H1 (cell line): ENCODE results near the gene ATP11A. TPM values are rescaled to one million over a fixed set of nuclear protein-coding genes. Genes with fewer than 3 reads are reported as not detected.

ENCODE experiments used
- CBX8 ChIP-seq: fragments of 300-800, 300-1000 bp; sonication (generic); IDR thresholded peaks from 2 replicates; pipeline ENCODE4 v1.7.1; 2016; ENCODE audit warnings: low read depth, low read length, borderline replicate concordance
- CEBPB ChIP-seq: IDR thresholded peaks from 2 replicates; pipeline ENCODE4 v1.6.1; 2012; ENCODE audit warnings: low read depth, low read length
- KDM4A ChIP-seq: IDR thresholded peaks from one replicate; pipeline ENCODE4 v1.7.1; 2012; ENCODE audit warnings: low read depth, mild to moderate bottlenecking, moderate library complexity, low read length, inconsistent platforms; ENCODE audit not compliant: severe bottlenecking
- NRF1 ChIP-seq: IDR thresholded peaks from 2 replicates; pipeline ENCODE4 v1.6.1; 2011; ENCODE audit warnings: mild to moderate bottlenecking, low read depth, low read length, improper control_type of control experiment
- RBBP5 ChIP-seq: IDR thresholded peaks from 2 replicates; pipeline ENCODE4 v1.7.1; 2012; ENCODE audit warnings: low read depth, mild to moderate bottlenecking, inconsistent platforms, low read length, moderate library complexity, borderline replicate concordance
- SP2 ChIP-seq: IDR thresholded peaks from 2 replicates; pipeline ENCODE4 v1.6.1; 2012; ENCODE audit warnings: mild to moderate bottlenecking, low read length, inconsistent platforms
- TCF12 ChIP-seq: IDR thresholded peaks from 2 replicates; pipeline ENCODE4 v1.6.1; 2011; ENCODE audit warnings: low read depth, mild to moderate bottlenecking, low read length
- polyA plus RNA-seq, 7 experiments: library from polyadenylated mRNA; depleted of rRNA in 3 of 7; stranded (reverse) in 5 of 7; unstranded in 2 of 7; fragments of >200 nt in 5 of 7; fragments of 200-250 nt in 2 of 7; gene quantifications; 1 replicate in 5 of 7; 2 replicates in 1 of 7; 4 replicates in 1 of 7; pipeline versions ENCODE4 v1.2.1 to v1.2.3, GENCODE V29; 2011 to 2013; ENCODE audit warnings: missing spikeins in 2 of 7, mixed read lengths in 2 of 7
- total RNA-seq: library from RNA; stranded (reverse); fragmentation: NEBNext Ultra II Directional; extraction: Animal tissue kit (Norgen Biotek cat#: 25700); gene quantifications from 2 replicates; pipeline ENCODE4 v1.2.1, GENCODE V29; 2021
- TF ChIP-seq, protein P1 (sequence below): fragments of 300-600 bp; sonication (generic); IDR thresholded peaks from 2 replicates; pipeline ENCODE4 v1.7.1; 2012; ENCODE audit warnings: low read length, moderate library complexity, mild to moderate bottlenecking, inconsistent platforms; ENCODE audit not compliant: insufficient replicate concordance
- TF ChIP-seq, protein P2 (sequence below): IDR thresholded peaks from 2 replicates; pipeline ENCODE4 v1.6.1; 2011; ENCODE audit warnings: low read depth, mild to moderate bottlenecking, low read length; ENCODE audit not compliant: insufficient read depth

ATP11A gene
- total and polyA plus RNA-seq, 2 of the 8 experiments (the other 6 are each of a cell fraction or from before 2014, with no cell fraction given): 28.8 to 72.9 TPM

- TF ChIP-seq, protein P1, sequence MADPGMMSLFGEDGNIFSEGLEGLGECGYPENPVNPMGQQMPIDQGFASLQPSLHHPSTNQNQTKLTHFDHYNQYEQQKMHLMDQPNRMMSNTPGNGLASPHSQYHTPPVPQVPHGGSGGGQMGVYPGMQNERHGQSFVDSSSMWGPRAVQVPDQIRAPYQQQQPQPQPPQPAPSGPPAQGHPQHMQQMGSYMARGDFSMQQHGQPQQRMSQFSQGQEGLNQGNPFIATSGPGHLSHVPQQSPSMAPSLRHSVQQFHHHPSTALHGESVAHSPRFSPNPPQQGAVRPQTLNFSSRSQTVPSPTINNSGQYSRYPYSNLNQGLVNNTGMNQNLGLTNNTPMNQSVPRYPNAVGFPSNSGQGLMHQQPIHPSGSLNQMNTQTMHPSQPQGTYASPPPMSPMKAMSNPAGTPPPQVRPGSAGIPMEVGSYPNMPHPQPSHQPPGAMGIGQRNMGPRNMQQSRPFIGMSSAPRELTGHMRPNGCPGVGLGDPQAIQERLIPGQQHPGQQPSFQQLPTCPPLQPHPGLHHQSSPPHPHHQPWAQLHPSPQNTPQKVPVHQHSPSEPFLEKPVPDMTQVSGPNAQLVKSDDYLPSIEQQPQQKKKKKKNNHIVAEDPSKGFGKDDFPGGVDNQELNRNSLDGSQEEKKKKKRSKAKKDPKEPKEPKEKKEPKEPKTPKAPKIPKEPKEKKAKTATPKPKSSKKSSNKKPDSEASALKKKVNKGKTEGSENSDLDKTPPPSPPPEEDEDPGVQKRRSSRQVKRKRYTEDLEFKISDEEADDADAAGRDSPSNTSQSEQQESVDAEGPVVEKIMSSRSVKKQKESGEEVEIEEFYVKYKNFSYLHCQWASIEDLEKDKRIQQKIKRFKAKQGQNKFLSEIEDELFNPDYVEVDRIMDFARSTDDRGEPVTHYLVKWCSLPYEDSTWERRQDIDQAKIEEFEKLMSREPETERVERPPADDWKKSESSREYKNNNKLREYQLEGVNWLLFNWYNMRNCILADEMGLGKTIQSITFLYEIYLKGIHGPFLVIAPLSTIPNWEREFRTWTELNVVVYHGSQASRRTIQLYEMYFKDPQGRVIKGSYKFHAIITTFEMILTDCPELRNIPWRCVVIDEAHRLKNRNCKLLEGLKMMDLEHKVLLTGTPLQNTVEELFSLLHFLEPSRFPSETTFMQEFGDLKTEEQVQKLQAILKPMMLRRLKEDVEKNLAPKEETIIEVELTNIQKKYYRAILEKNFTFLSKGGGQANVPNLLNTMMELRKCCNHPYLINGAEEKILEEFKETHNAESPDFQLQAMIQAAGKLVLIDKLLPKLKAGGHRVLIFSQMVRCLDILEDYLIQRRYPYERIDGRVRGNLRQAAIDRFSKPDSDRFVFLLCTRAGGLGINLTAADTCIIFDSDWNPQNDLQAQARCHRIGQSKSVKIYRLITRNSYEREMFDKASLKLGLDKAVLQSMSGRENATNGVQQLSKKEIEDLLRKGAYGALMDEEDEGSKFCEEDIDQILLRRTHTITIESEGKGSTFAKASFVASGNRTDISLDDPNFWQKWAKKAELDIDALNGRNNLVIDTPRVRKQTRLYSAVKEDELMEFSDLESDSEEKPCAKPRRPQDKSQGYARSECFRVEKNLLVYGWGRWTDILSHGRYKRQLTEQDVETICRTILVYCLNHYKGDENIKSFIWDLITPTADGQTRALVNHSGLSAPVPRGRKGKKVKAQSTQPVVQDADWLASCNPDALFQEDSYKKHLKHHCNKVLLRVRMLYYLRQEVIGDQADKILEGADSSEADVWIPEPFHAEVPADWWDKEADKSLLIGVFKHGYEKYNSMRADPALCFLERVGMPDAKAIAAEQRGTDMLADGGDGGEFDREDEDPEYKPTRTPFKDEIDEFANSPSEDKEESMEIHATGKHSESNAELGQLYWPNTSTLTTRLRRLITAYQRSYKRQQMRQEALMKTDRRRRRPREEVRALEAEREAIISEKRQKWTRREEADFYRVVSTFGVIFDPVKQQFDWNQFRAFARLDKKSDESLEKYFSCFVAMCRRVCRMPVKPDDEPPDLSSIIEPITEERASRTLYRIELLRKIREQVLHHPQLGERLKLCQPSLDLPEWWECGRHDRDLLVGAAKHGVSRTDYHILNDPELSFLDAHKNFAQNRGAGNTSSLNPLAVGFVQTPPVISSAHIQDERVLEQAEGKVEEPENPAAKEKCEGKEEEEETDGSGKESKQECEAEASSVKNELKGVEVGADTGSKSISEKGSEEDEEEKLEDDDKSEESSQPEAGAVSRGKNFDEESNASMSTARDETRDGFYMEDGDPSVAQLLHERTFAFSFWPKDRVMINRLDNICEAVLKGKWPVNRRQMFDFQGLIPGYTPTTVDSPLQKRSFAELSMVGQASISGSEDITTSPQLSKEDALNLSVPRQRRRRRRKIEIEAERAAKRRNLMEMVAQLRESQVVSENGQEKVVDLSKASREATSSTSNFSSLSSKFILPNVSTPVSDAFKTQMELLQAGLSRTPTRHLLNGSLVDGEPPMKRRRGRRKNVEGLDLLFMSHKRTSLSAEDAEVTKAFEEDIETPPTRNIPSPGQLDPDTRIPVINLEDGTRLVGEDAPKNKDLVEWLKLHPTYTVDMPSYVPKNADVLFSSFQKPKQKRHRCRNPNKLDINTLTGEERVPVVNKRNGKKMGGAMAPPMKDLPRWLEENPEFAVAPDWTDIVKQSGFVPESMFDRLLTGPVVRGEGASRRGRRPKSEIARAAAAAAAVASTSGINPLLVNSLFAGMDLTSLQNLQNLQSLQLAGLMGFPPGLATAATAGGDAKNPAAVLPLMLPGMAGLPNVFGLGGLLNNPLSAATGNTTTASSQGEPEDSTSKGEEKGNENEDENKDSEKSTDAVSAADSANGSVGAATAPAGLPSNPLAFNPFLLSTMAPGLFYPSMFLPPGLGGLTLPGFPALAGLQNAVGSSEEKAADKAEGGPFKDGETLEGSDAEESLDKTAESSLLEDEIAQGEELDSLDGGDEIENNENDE: no peak
- TF ChIP-seq TCF12 (no peak), CBX8 (no peak), KDM4A (no peak), SP2 (no peak), RBBP5 (no peak), NRF1 (no peak), CEBPB (no peak)
- TF ChIP-seq, protein P2, sequence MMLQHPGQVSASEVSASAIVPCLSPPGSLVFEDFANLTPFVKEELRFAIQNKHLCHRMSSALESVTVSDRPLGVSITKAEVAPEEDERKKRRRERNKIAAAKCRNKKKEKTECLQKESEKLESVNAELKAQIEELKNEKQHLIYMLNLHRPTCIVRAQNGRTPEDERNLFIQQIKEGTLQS: no peak
Measured at GRCh38 chr13:112831801-112832200, 142.0 kb downstream of the ATP11A start (continued).
